ENCODE data around the gene ARL14.

Gene ARL14

GRCh38 chr3:160635213-160635612, 41.7 kb upstream of the ARL14 start:
- no peaks in the 10 kb centered on the region for H3K9me3 ChIP-seq (ENCODE audit: insufficient read depth, low read length)
- H3K27me3 ChIP-seq (ENCODE audit: low read length): no peaks in the 10 kb centered on the region
- no peaks in the 10 kb centered on the region for H3K9me2 ChIP-seq (replicated peaks; ENCODE audit: insufficient read depth, low read length)
- H3K4me3 ChIP-seq (ENCODE audit: insufficient read depth, low read length, poor library complexity, severe bottlenecking): no peak overlapping the region
- no peak overlapping the region for H3K4me2 ChIP-seq (ENCODE audit: low read depth, low read length, poor library complexity, severe bottlenecking)
- TF ChIP-seq, protein P1, sequence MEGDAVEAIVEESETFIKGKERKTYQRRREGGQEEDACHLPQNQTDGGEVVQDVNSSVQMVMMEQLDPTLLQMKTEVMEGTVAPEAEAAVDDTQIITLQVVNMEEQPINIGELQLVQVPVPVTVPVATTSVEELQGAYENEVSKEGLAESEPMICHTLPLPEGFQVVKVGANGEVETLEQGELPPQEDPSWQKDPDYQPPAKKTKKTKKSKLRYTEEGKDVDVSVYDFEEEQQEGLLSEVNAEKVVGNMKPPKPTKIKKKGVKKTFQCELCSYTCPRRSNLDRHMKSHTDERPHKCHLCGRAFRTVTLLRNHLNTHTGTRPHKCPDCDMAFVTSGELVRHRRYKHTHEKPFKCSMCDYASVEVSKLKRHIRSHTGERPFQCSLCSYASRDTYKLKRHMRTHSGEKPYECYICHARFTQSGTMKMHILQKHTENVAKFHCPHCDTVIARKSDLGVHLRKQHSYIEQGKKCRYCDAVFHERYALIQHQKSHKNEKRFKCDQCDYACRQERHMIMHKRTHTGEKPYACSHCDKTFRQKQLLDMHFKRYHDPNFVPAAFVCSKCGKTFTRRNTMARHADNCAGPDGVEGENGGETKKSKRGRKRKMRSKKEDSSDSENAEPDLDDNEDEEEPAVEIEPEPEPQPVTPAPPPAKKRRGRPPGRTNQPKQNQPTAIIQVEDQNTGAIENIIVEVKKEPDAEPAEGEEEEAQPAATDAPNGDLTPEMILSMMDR (IDR thresholded peaks at IDR 0.05; ENCODE audit: insufficient read depth, low read length, poor library complexity, severe bottlenecking): no peak
- TF ChIP-seq EZH2phosphoT487 (conservative IDR thresholded peaks at IDR 0.05; ENCODE audit: low read length): no peak
- H3K27ac ChIP-seq (ENCODE audit: low read depth, low read length): no peak overlapping the region
- no peak overlapping the region for H2AFZ ChIP-seq (ENCODE audit: low read depth, low read length, severe bottlenecking)
- no peaks in the 10 kb centered on the region for H3F3A ChIP-seq (ENCODE audit: insufficient read depth)
- no peaks in the 10 kb centered on the region for H3K79me2 ChIP-seq (ENCODE audit: insufficient read depth, low read length)
- H3K36me3 ChIP-seq (ENCODE audit: low read length): no peaks in the 10 kb centered on the region
- H4K20me1 ChIP-seq (ENCODE audit: low read depth, low read length): no peaks in the 10 kb centered on the region
- no peak overlapping the region for H3K9ac ChIP-seq (ENCODE audit: low read length)

- no peak overlapping the region for H3K4me3 ChIP-seq (ENCODE audit: insufficient read depth, low read length, poor library complexity, severe bottlenecking)
- no peak overlapping the region for H2AFZ ChIP-seq (ENCODE audit: low read depth, low read length, severe bottlenecking)
- H3K27ac ChIP-seq (ENCODE audit: low read depth, low read length): no peak overlapping the region
- no peaks in the 10 kb centered on the region for H3K9me3 ChIP-seq (ENCODE audit: insufficient read depth, low read length)
- H3K9ac ChIP-seq (ENCODE audit: low read length): no peak overlapping the region
- H3F3A ChIP-seq (ENCODE audit: insufficient read depth): no peaks in the 10 kb centered on the region
- no peaks in the 10 kb centered on the region for H3K79me2 ChIP-seq (ENCODE audit: insufficient read depth, low read length)
- no peaks in the 10 kb centered on the region for H3K36me3 ChIP-seq (ENCODE audit: low read length)
- TF ChIP-seq, protein P1 (IDR thresholded peaks at IDR 0.05; ENCODE audit: insufficient read depth, low read length, poor library complexity, severe bottlenecking): no peak
- TF ChIP-seq EZH2phosphoT487 (conservative IDR thresholded peaks at IDR 0.05; ENCODE audit: low read length): no peak
- no peak overlapping the region for H3K4me2 ChIP-seq (ENCODE audit: low read depth, low read length, poor library complexity, severe bottlenecking)
- no peaks in the 10 kb centered on the region for H4K20me1 ChIP-seq (ENCODE audit: low read depth, low read length)
- H3K27me3 ChIP-seq (ENCODE audit: low read length): no peaks in the 10 kb centered on the region
- H3K9me2 ChIP-seq (replicated peaks; ENCODE audit: insufficient read depth, low read length): no peaks in the 10 kb centered on the region
Observed at GRCh38 chr3:160637086-160637485, 39.9 kb upstream of the ARL14 start.

DNA sequence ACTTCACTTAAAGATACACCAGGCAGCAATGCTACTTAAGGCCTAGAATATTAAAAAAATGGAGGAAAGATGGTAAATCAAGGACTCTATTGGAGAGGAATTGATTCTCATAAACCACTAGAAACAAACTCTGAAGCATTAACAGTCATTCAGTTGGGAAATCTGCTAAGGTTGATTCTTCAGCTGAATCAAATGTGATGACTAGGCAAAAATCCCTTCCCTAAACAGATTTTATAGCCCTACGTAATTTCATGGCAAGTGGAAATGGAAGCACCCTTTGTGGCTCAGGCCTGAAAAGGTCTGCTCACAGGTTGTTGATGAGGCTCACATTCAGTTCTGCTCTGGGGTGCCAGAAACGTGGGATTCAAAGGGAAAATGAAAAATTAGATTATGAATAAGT, 38.8 kb upstream of the ARL14 start:
- H3K9ac ChIP-seq (ENCODE audit: low read length): no peak overlapping the region
- no peaks in the 10 kb centered on the region for H3K36me3 ChIP-seq (ENCODE audit: low read length)
- no peak overlapping the region for H3K4me3 ChIP-seq (ENCODE audit: insufficient read depth, low read length, poor library complexity, severe bottlenecking)
- H3K4me2 ChIP-seq (ENCODE audit: low read depth, low read length, poor library complexity, severe bottlenecking): no peak overlapping the region
- TF ChIP-seq EZH2phosphoT487 (conservative IDR thresholded peaks at IDR 0.05; ENCODE audit: low read length): no peak
- TF ChIP-seq, protein P1 (IDR thresholded peaks at IDR 0.05; ENCODE audit: insufficient read depth, low read length, poor library complexity, severe bottlenecking): no peak
- H2AFZ ChIP-seq (ENCODE audit: low read depth, low read length, severe bottlenecking): no peak overlapping the region
- no peaks in the 10 kb centered on the region for H3K9me3 ChIP-seq (ENCODE audit: insufficient read depth, low read length)
- H3K79me2 ChIP-seq (ENCODE audit: insufficient read depth, low read length): no peaks in the 10 kb centered on the region
- H3K27ac ChIP-seq (ENCODE audit: low read depth, low read length): no peak overlapping the region
- no peaks in the 10 kb centered on the region for H3F3A ChIP-seq (ENCODE audit: insufficient read depth)
- H3K9me2 ChIP-seq (replicated peaks; ENCODE audit: insufficient read depth, low read length): no peaks in the 10 kb centered on the region
- H3K27me3 ChIP-seq (ENCODE audit: low read length): no peaks in the 10 kb centered on the region
- H4K20me1 ChIP-seq (ENCODE audit: low read depth, low read length): no peaks in the 10 kb centered on the region

Measured in SU-DHL-6 (cell line).